GM11168 (cell line): ENCODE data around the gene LPAR3.

Source experiments
- in situ Hi-C: fragments of 300-500 bp; cut with MboI; formaldehyde crosslinking; loops from one replicate; pipeline ENCODE4 v1.12.0; 2022; ENCODE audit warnings: low sequenced_read_pairs; ENCODE audit not compliant: unreplicated experiment

LPAR3 gene

GRCh38 chr1:84785271-84786036 lies 107.6 kb downstream of the LPAR3 start:
- in situ Hi-C loops = loop anchor here (25.0 kb wide), 1 partner anchor 152 kb away; no protein-coding TSS in a partner anchor

GRCh38 chr1:84782881-84783280 lies 110.1 kb downstream of the LPAR3 start:
- in situ Hi-C loops = loop anchor here (25.0 kb wide), 1 partner anchor 154 kb away; no protein-coding TSS in a partner anchor

GRCh38 chr1:84781946-84782771 lies 110.8 kb downstream of the LPAR3 start:
- in situ Hi-C loops = loop anchor here (25.0 kb wide), 1 partner anchor 155 kb away; no protein-coding TSS in a partner anchor

- in situ Hi-C loops = loop anchor here (10.0 to 25.0 kb wide), 3 partner anchors 157 to 645 kb away; no protein-coding TSS in a partner anchor
Observed at GRCh38 chr1:84780000-84780716, 112.8 kb downstream of the LPAR3 start.

- in situ Hi-C loops = loop anchor here (10.0 to 25.0 kb wide), 3 partner anchors 161 to 642 kb away; no protein-coding TSS in a partner anchor
Observed at GRCh38 chr1:84776639-84777038, 116.4 kb downstream of the LPAR3 start.

GRCh38 chr1:84775535-84775920 lies 117.5 kb downstream of the LPAR3 start:
- in situ Hi-C loops = loop anchor here (10.0 to 25.0 kb wide), 3 partner anchors 162 to 641 kb away; no protein-coding TSS in a partner anchor

- in situ Hi-C loops = loop anchor here (10.0 to 25.0 kb wide), 3 partner anchors 162 to 640 kb away; no protein-coding TSS in a partner anchor
Observed at GRCh38 chr1:84774669-84775534, 118.1 kb downstream of the LPAR3 start.

GRCh38 chr1:84773933-84774497 lies 119.0 kb downstream of the LPAR3 start:
- in situ Hi-C loops = loop anchor here (10.0 kb wide), 2 partner anchors 339 to 639 kb away; no protein-coding TSS in a partner anchor

GRCh38 chr1:84773195-84773594 lies 119.8 kb downstream of the LPAR3 start:
- in situ Hi-C loops = loop anchor here (10.0 kb wide), 2 partner anchors 338 to 638 kb away; no protein-coding TSS in a partner anchor

- in situ Hi-C loops = loop anchor here (10.0 kb wide), 2 partner anchors 338 to 638 kb away; no protein-coding TSS in a partner anchor
Observed at GRCh38 chr1:84772428-84772943, 120.5 kb downstream of the LPAR3 start.

- in situ Hi-C loops = loop anchor here (10.0 kb wide), 2 partner anchors 337 to 637 kb away; no protein-coding TSS in a partner anchor
Observed at GRCh38 chr1:84771895-84772294, 121.1 kb downstream of the LPAR3 start.

GRCh38 chr1:84770481-84770880 lies 122.5 kb downstream of the LPAR3 start:
- in situ Hi-C loops = loop anchor here (10.0 kb wide), 2 partner anchors 336 to 636 kb away; no protein-coding TSS in a partner anchor

- in situ Hi-C loops = loop anchor here (10.0 kb wide), 2 partner anchors 335 to 635 kb away; no protein-coding TSS in a partner anchor
Observed at GRCh38 chr1:84769636-84770035, 123.4 kb downstream of the LPAR3 start.

GRCh38 chr1:84768634-84769033 lies 124.4 kb downstream of the LPAR3 start:
- in situ Hi-C loops = no loop called here

- in situ Hi-C loops = no loop called here
Observed at GRCh38 chr1:84763912-84764680, 128.9 kb downstream of the LPAR3 start.

GRCh38 chr1:84762664-84763063 lies 130.3 kb downstream of the LPAR3 start:
- in situ Hi-C loops = no loop called here
